HG02798 (cell line): ENCODE measurements around the gene SCYGR4.

Source experiments
- ATAC-seq: cut with Tn5 transposase; IDR thresholded peaks from one replicate; pipeline ENCODE4 v1.9.1; 2021; ENCODE audit warnings: mild to moderate bottlenecking; ENCODE audit not compliant: unreplicated experiment, poor library complexity

The SCYGR4 gene

DNA sequence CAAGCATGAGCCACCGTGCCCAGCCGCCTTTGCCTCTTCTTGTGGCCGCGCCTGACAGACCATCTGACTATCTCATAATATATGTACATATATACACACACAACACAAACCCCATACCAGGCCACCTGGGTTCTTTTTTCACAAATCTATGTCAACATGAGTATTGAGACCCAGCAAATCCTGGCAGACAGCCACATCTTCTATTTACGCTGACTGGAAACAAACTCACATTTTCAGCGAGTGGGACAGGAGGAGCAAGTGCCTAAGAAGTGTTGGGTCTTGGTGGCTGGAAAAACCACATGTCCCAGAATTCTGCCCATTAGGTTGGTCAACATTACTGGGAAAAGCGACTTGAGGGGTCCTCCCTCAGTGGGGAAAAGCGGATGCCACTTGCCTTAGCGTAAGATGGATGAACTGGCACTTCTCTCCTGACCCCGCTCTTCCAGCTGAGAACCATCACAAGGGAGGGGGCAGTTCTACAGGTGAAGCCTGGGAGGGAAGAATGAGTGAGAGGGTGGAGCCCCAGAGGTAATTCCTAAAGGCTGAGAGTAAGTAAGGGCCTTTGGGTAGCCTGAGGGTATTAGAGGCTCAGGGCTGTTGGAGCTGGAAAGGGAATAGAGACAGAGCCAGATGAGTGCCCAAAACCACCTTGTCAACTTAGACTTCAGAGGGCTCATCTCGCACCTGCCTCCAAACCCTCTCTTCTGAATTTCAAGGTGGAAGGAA is 4.6 kb upstream of the SCYGR4 start:
- ATAC-seq: no peak

DNA sequence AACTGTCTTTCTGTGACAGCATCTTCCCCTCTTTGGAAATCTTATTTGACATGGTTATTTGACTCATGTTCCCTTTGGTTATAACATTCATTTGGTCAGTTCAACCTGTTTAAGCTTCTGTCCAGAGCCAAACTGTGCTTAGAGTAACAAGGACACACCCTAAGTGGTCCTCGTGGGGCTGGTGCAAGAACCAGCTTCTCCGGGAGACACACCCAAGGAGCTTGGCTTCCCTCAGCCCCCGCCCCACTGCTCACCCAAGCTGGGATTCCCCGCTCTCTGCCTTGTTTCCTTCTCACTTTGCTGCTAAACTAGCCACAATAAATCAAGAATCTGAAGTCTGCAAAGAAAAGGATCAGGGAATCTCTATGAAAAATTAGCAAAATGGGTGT is 4.0 kb upstream of the SCYGR4 start:
- no peak for ATAC-seq

DNA sequence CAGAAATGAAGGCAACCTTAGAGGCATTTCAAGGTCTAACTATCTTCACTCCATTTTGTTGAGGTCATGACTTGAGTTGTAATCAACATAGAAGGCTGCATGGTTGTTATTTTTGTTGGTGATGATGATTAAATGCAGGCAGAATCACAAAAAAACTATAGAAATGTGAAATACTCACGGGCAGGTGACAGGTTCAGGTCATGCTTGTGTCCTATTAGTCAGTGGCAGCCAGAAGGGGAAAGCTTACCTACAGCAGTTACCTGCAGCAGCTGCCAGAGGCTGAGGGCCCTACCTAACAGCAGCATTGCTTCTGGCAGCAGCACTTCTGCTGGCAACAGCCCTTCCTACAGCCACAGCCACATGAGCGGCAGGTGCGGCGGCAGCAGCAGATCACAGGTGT is 3.1 kb upstream of the SCYGR4 start:
- no peak for ATAC-seq

DNA sequence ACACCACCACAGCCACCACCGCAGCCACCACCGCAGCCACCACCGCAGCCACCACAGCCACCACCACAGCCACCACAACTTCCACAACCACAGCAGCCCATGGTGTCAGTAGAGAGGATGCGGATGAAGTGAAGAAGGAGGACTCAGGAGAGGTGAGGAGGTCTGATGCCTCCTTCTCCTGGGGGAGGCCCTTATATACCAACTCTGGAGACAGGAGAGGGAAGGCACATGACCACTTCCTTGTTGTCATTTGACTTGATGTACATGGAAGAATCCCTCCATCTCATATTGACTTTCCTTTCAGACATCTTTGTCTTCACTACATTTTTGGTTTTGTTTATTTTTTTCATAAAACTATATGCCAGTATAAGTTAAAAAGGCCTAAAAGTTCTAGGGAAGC is 2.6 kb upstream of the SCYGR4 start, which contains the start of gene SCYGR3:
Gene SCYGR3 (minus strand): TSS at position 101 of the 400 bp plus-strand sequence. CDS start 0 bp downstream, at position 101.
- ATAC-seq: no peak

DNA sequence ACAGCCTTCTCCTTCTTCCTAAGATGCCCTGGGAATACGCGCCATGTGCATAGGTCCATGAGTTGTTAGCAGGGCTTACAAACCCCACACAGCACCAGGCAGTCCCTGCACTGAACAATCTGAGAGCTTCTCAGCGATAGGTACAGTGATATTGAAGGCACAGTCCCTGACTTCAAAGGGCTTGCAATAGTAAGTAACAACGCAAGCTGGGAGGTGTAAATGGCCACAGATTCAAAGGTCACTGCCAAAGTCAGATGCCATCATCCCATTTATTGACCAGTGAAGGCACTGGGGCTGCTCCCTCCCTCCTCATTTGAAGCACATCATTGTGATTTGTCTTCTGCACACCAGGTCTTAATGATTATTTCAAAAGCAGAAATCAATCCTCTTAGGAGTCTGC is 2.1 kb upstream of the SCYGR4 start:
- no peak for ATAC-seq

DNA sequence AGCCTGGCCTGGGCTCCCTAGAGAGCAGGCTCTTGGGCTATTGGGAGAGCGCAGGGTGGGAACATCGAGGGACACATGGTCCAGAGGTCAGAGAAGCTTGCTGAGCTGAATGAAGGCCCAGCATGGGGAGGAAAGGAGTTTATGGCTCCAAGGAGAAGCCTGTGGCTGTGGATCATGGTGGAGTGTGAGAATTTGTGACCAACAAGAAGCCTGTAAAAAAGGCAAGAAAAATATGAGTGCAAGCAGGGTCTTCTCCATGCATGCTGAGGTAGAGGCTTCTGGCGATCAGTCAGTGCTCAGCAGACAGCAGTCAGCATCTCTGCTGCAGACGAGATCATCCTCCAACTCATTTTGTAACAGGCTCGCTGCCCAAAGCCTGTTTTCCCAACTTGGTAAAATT is 1.4 kb upstream of the SCYGR4 start:
- ATAC-seq: no peak

DNA sequence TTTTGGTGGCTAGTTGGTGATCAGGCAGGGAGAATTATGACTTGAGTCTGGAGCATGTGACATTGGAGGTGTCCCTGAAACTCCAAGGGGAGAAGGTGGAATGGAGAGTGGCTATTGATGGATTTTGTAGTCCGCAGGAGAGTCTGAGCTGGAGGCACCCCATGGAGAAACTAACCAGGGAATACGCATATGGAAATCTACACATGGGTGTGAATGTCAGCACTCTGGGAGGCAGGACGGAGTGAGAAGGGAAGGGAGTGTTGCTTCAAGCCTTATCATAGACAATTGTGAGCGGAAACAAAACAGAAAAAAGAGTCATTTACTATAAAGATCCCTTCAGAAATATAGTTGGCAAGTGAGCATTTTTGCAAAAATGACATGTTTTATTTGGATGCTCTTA is 667 bp upstream of the SCYGR4 start:
- ATAC-seq: no peak

DNA sequence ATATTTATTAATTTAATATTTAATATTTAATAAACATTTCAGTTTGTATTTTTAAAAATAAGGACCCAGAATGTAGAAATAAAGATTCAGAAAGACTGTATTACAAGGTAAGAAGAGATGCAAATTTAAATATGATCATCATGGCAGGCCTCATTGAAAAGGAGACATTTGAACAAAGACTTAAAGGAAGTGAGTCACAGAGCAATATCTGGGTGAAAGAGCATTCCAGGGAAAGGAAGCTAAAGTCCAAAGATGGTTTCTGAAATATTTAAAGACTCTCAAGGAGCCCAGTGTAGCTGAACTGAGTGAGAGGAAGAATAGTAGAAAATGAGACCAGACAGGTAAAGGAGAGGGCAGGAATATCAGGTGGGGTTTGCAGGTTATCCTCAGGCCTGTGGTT is 5.9 kb downstream of the SCYGR4 start:
- ATAC-seq: no peak

DNA sequence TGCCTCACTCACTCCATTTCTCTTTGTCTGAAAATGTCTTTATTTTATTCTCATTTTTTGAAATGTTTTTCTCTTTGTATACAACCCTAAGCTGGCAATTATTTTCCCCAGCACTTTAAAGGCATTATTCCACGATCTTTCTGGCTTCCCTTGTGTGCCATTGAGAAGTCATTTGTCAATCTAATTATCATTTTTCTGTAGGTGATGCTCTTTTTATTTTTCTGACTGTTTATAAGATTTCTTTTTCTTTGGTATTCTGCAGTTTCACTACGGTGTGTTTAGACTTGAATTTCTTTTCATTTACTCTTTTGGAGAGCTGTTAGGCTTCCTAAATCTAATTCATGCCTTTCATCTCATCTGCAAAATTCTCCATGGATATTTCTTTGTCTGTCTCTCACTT is 8.1 kb downstream of the SCYGR4 start:
- ATAC-seq: no peak

DNA sequence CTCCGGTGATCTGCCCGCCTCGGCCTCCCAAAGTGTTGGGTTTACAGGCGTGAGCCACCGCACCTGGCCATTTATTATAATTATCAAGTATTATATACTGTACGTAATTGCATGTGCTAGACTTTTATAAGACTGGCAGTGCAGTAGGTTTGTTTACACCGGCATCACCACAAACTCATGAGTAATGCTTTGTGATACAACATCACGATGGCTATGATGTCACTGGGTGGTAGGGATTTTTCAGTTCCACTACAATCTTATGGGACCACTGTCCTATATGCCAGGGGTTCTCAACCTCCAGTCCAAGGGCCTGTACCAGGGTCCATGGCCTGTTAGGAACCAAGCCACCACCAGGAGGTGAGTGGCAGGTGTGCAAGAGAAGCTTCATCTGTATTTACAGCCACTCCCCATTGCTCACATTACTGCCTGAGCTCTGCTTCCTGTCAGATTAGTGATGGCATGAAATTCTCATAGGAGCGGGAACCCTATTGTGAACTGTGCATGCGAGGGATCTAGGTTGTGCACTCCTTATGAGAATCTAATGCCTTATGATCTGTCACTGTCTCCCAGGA is 9.4 kb downstream of the SCYGR4 start:
- ATAC-seq: no peak

DNA sequence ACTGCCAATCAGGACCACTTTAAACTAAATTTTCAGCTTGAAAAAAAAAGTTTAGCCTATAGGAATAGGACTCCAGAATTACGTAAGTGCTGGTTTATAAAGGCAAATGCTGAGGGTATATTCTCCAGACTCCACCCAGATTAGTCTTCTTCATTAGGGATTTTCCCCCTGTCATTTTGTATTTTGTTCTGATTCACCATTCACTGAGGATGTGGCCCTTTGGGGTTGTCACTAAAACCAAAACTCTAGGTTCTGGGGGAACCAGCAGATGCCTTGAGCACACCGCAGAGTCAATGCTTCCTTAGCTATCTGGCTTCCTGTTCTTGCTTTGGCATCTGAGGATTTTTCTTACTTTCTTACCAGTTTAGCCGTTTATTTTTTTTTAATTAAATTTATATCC is 10.5 kb downstream of the SCYGR4 start:
- peak; percentile 90 for ATAC-seq

DNA sequence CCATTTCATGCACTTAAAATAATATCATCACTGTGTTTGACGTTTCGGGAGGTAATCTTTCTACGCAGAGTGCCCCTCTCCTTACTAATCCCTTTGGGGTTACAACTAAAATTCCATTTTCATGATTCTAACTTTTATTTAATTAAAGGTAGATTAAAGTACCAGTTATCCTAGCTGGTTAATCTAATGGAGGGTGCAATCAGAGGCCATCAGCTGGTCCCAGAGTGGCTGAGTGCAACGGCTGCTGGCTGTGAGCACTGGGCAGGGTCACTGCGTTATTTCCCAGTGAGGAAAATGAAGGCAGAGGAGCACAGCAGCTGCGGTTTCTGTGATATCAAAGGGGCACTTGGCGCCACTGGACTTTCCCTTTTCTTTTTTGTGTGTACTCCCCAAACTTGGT is 12.1 kb downstream of the SCYGR4 start:
- no peak for ATAC-seq

DNA sequence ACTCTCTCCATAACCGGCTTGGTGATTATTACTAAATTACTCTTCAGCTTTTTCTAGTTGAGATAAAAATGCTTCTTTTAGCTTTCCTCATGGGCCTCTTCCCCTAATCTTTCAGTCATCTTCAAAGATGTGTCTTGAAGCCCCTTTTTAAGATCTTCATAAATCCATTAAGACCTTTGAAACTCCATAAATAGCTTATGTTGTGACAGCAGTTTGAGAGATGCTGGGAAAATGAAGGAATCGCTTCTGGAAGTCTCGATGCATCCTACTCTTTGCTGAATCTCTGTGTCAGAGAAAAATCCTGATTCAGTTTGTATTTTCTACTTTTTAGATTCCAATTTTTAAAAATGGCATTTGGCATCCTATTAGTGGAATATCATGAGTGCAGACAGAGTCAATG is 13.0 kb downstream of the SCYGR4 start:
- ATAC-seq: no peak

DNA sequence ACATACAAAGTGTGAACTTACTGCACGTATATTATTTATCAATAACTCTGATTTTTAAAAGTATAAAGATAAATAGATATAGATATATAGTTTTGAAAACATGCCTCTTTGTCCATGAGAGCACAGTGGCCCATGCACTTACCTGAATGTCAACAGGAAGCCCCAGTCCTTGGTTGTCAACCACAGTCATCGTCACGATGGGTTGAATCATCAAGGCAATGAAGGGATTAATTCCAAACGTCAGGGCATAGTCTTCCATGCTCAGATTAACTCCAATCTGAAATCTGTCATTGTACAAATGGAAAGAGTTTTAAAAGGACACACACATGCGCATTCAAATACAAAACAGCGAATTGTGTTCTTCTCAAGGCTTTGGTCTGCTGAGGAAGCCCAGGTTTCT is 15.5 kb downstream of the SCYGR4 start:
- no peak for ATAC-seq

DNA sequence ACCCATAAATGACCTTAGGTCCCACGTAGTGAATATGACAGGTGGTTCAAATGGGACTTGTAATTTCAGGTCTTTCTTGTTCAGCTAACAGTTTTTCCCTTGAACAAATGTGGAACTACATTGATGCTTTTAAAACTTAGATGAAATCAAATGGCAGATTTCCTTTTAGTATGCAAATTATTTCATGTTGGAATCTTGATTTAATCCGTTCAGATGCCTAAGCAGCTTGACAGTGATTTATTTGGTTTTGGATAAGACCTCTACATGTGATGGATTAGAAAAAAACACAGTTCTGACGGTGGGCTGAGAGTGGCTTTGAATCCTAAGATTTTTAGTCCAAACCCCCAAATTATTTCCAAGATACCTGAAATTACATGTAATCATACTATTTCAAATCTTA is 16.9 kb downstream of the SCYGR4 start:
- ATAC-seq: no peak

DNA sequence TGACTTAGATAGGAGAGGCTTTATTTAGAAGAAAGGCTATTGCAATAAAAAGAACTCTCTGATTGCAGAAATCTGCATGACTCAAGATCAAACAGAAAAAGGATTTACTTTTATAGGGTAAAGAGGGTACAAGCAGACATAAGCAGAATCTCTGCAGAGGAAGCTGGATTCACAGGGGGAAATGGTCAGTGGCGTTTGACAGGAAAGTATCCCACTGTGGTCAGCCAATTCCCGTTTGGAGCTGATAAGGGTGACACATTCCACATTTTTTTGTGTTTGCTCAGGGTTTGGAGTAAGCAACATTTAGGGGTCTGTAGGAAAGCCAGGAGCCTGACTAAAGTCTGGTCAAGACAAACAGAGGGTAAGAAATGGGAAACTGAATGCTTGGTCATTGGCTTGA is 25.4 kb downstream of the SCYGR4 start:
- no peak for ATAC-seq

DNA sequence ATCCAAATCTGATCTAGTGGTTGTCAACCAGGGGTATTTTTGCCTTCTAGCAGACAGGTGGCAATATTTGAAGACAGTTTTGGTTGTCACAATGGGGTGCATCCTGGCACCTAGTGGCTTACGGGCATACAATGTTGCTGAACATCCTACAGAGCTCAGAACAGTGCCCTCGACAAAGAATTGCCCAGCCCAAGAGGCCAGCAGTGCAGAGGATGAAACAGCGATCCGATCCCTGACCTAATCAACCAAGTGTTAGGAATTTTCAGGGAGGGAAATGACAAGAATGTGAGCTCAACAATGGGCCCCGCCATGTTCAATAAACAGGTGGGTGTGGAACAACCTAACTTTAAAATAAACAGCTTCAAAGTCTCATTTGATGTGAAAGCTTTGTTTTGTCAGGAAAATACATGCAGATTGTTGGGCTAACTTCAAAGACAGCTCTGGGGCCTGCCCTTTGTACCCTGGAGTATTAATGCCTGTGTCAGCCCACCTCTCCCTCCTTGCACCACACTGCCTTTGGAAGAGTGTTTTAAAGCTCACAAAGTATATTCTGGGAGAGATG is 26.8 kb downstream of the SCYGR4 start:
- ATAC-seq: no peak

DNA sequence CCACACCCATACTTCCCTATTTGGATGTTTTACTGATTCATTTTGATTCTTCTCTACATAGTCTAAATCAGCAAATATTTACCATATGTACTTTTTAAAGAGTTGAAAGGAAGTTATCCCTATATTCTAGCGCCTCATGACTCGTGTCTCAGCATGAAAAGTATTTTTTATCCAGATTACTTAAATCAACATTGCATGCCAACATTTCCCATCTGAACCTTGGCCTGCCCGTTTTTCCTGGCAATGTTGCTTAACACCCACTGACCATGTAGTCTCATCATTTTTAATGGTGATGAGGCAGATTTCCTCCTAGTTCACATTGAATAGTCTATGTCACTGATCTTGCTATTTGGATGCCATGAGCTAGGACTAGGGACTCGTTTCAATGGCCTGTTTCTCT is 36.1 kb downstream of the SCYGR4 start:
- no peak for ATAC-seq

DNA sequence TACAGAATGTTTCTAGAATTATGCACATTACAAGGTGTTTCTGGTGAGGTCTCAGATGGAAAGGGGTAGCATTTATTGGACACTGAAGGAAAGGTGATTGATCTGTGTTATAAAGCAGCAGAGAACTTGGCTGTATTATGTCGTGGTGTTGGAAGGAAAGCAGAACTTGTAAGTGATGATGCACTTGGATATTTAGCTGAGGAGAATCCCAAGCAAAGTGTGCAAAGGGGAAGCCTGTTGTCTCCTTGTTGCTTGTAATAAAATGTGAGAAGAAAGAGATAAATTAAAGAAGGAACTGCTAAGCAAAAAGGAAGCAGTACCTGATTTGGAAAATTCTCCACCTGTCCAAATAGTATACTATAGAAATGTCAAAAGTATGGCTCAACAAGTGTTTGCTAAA is 37.1 kb downstream of the SCYGR4 start:
- ATAC-seq: no peak

DNA sequence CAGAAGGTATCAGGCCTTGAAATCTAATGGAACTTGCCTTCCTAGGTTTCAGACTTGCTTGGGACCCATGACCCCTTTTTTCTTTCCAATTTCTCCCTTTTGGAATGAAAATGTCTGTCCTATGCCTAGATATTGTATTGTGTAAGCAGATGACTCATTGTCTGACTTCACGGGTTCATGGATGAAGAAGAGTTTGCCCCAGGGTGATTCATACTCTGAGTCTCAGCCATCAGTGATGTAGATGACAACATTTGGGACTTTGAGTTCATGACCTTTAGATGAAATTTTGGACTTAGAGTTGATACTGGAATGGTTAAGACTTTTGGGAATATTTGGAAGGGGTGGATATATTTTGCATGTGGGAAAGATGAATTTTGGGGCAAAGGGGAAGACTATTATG is 38.2 kb downstream of the SCYGR4 start:
- ATAC-seq: no peak

DNA sequence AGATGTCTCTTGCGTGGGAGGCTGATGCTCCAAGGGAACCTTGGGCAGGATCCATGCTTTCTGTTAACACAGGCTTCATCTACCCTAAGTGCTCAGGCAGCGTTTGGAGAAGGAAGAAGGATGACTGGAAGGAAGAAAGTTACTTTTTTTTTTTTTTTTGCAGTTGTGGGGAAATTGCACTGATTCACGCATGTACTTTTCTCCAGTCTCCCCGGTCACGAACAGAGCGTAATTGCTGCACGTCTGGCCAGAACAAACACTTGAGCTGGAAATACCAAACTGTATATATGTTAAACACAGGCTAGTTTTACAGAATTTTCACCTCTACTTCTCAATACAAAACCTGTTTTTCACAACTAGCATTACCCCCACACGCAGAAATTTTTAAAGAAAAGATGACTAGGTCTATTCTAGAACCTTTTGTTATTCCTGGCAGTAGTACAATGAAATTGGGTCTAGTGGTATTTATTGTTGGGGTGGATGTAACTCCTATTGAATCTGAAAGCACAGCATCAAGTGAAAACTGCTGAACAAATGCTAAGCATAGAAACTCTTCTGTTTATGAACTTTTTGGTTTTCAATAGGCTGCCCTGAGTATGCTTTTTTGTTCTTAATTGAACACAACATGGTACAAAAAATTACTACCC is 40.0 kb downstream of the SCYGR4 start:
- no peak for ATAC-seq
